Measurements from ENCODE around the gene NME9.

DNA sequence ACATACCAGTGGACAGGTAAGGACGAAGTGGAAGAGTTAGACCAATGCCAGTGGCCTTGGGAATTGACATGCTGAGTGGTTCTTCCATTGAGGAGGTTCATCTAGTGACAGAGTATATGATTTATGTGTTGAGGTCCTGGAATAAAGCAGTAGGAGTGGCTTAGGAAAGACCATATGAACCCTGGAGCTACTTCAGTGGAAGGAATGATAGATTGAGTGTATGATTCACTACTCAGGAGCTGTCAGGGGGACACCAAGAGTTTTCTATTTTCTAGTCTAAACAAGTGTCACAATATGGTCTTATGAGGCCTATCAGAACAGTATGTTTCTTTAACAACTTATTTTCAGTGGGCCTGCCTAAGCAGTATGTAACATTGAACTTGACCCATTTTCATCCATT is 63.9 kb downstream of the NME9 start:
- TF ChIP-seq, protein P1, sequence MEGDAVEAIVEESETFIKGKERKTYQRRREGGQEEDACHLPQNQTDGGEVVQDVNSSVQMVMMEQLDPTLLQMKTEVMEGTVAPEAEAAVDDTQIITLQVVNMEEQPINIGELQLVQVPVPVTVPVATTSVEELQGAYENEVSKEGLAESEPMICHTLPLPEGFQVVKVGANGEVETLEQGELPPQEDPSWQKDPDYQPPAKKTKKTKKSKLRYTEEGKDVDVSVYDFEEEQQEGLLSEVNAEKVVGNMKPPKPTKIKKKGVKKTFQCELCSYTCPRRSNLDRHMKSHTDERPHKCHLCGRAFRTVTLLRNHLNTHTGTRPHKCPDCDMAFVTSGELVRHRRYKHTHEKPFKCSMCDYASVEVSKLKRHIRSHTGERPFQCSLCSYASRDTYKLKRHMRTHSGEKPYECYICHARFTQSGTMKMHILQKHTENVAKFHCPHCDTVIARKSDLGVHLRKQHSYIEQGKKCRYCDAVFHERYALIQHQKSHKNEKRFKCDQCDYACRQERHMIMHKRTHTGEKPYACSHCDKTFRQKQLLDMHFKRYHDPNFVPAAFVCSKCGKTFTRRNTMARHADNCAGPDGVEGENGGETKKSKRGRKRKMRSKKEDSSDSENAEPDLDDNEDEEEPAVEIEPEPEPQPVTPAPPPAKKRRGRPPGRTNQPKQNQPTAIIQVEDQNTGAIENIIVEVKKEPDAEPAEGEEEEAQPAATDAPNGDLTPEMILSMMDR (IDR thresholded peaks at IDR 0.05), result no peak
- TF ChIP-seq POLR2AphosphoS5 (IDR thresholded peaks at IDR 0.05) (no peak), POLR2A (IDR thresholded peaks at IDR 0.05) (no peak)
